EL (cell line): ENCODE data around the gene DOP1B.
A peak's percentile ranks its signal among the peaks of the same experiment; 100 is the strongest.
"Not testable (repeated sequence)": the region's sequence is repeated elsewhere in the genome, so short reads cannot be mapped to it uniquely, and the experiment has no call there.

Experiments used
- DNase-seq: peaks from one replicate; pipeline ENCODE4 v3.0.0-alpha.2; 2016

Gene DOP1B, protein sequence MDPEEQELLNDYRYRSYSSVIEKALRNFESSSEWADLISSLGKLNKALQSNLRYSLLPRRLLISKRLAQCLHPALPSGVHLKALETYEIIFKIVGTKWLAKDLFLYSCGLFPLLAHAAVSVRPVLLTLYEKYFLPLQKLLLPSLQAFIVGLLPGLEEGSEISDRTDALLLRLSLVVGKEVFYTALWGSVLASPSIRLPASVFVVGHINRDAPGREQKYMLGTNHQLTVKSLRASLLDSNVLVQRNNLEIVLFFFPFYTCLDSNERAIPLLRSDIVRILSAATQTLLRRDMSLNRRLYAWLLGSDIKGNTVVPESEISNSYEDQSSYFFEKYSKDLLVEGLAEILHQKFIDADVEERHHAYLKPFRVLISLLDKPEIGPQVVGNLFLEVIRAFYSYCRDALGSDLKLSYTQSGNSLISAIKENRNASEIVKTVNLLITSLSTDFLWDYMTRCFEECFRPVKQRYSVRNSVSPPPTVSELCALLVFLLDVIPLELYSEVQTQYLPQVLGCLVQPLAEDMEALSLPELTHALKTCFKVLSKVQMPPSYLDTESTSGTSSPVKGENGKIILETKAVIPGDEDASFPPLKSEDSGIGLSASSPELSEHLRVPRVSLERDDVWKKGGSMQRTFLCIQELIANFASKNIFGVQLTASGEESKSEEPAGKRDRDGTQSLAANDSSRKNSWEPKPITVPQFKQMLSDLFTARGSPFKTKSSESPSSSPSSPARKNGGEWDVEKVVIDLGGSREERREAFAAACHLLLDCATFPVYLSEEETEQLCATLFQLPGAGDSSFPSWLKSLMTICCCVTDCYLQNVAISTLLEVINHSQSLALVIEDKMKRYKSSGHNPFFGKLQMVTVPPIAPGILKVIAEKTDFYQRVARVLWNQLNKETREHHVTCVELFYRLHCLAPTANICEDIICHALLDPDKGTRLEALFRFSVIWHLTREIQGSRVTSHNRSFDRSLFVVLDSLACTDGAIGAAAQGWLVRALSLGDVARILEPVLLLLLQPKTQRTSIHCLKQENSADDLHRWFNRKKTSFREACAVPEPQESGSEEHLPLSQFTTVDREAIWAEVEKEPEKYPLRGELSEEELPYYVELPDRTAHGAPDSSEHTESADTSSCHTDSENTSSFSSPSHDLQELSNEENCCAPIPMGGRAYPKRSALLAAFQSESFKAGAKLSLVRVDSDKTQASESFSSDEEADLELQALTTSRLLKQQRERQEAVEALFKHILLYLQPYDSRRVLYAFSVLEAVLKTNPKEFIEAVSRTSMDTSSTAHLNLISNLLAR (N-terminal part only)

GRCh38 chr21:36156815-36157670, at the start of gene DOP1B:
Gene DOP1B (plus strand): TSS chr21:36156824. CDS start chr21:36164734, 7,910 bp downstream.
- DNase-seq = peak; percentile 10

DNA sequence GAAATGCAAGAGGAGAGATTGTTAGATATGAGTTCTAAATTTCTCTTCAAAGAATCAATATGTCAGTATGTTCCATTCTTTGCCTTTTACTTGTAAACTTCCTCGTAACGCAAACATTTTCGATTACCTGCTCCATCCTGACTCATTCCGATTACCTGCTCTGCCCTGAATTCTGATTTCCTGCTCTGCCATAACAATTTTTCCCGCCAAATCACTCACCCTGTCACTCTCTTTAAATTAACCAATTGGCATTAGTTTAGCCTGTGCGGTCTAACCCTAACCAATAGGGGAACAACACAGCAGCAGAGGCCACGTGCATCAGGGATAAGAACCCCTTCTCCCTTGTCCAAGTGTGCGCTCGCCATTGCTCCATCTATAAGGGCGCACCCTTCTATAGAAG, 46.8 kb upstream of the DOP1B start:
- DNase-seq = no peak

DNA sequence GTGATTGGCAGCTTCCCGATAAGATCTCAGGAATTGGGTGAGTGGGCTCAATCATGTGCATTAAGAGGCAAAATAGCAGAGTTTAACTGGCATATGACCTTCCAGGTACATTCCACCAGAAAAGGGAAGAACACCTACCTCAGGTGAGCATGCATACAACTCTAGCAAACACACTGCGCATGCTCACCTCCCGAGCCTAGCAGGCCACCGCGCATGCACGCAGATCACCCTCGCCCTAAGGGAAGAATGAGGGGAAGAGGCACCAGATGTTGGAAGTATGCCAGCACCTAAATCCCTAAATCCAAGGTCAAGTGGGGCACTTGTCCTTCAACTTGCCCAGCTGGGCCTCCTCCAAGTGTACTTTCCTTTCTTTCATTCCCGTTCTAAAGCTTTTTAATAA, 45.4 kb upstream of the DOP1B start:
- no peak for DNase-seq

GRCh38 chr21:36113647-36114428, 42.8 kb upstream of the DOP1B start:
- DNase-seq = no peak

DNA sequence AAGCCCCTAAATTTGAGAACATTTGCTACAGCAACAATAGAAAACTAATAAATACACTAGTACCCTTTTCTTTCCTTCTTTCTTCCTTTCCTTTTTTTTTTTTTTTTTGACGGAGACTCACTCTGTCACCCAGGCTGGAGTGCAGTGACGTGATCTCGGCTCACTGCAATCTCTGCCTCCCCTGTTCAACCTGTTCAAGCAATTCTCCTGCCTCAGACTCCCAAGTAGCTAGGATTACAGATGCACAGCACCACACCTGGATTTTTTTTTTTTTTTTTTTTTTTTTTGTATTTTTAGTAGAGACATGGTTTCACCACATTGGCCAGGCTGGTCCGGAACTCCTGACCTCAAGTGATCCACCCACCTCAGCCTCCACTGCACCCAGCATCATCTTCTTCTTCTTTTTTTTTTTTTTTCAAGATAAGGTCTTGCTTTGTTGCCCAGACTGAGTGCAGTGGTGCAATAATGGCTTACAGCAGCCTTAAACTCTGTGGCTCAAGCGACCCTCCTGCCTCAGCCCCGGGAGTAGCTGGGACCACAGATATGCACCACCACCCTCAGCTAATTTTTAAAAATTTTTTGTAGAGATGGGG, 41.4 kb upstream of the DOP1B start:
- DNase-seq = no peak

DNA sequence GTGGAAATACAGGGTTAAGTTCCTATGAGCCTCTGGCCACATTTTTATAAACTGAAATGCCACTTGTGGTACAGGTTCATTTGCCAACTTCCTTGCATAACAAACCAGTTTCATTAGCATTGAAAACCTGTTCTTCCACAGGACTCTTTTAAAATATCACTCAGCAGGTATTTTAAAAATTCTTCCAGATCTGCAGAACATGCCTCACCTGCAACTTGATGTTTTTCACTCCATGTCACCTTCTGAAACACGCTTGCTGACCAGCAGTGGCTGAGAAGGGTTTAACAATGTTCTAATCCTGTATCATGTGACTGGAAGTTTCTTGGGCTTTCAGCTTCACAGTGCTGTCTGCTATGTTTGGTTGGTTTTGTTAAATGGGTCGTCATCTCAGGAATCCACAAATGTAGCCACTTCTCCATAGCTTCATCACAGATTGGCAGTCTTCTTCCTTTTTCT, 39.3 kb upstream of the DOP1B start:
- no peak for DNase-seq

DNA sequence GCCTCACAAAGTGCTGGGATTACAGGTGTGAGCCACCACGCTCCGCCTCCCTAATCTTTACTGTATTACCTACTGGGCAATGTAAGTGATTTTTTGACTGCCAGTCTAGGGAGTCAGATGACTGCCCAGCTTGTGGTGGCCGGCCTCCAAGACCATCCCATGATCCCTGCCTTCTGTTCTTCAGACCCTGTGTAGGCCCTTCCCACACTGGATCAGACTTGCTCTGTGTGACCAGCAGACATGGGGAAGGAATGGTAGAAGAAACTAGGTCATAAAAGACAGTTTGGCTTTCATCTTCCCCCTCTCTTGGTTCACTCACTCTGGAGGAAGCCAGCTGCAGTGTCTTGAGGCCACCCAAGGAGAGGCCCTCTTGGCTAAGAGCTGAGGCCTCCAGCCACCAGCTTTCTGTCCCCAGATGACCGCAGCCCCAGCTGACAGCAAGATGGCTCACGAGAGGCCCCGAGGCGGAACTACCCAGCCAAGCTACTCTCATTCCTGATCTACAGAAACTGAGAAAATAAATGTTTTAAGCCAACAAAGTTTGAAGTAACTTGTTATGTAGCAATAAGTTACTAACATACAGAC, 36.2 kb upstream of the DOP1B start:
- no peak for DNase-seq

- DNase-seq = no peak
Observed at GRCh38 chr21:36122977-36123376, 33.6 kb upstream of the DOP1B start.

DNA sequence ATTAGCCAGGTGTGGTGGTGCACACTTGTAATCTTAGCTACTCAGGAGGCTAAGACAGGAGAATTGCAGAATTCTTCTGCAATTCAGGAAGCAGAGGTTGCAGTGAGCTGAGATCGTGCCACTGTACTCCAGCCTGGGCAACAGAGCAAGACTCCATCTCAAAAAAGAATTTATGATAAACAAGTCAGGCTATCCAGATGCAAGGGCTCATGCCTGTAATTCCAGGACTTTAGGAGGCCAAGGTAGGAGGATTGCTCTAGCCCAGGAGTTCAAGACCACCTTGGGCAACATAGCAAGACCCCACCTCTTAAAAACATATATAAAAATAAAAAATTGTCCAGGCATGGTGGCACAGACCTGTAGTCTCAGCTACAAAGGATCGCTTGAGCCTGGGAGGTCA, 32.2 kb upstream of the DOP1B start:
- no peak for DNase-seq

DNA sequence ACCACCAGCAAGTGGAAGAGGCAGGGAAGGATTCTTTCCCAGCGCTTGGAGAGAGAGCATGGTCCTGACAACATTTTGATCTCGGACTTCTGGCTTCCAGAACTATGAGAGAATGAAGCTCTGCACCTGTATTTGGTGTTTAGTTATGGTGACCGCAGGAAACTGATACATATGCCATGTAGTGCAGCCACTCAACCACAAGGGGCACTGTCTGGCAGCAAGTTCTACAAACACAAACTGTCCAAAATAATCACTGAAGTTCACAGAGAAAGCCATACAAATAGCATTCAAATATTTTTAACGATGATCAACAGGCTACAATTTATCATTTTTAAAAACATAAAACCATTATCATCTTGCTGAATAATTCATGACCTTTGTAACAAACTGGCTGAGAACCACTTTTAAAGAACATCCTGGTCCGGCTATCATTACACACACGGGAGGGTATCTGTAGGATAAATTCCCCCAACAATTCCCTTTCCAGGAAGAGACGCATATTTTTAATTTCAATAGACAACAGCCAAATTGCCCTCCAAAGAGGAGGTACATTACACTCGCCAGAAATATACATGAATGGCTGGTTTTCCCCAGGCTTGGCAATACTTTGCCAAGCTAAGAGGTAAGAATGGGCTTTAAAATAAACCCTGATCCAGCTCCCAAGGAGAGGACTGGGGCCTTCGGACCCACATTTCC, 31.0 kb upstream of the DOP1B start:
- DNase-seq = peak; percentile 49

DNA sequence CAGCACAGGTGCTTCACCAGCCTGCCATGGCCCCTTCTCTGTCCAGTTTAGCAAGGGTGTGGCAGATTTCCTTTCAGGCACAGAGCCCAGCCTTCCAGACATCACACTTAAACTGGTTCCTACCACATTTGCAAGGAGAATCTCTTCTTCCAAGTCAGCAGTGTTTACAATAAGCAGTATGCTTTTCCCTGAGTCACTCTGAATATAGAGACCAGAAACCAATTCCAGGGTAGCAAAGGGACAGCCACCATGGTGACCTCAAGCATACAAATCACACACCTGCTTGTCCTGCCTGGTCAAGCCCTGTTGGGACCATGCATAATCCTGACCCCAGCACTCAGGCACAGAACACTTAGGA, 30.4 kb upstream of the DOP1B start:
- DNase-seq = no peak

DNA sequence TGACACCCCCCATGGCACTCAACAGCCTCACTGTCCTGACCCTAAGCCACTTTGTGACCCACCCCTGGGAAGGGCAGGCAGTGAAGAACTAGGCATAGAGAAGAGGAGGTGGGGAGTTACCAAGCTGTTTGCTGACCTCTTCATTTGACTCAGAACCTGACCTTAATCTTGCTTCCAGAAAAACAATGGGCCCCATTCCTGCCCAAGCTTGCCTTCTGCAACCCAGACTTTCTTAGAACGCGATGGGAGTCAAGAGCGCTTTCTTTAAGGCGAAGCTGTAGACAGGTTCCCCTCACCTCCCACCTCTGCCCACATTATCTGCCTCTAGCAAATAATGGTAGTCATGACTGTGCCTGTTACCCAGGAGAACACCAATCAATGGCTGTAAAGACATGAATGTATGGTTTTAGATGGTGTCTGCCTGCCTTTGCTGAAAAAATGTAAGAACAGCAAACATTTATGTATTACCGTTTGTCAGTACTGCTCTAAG, 30.0 kb upstream of the DOP1B start:
- DNase-seq = no peak

DNA sequence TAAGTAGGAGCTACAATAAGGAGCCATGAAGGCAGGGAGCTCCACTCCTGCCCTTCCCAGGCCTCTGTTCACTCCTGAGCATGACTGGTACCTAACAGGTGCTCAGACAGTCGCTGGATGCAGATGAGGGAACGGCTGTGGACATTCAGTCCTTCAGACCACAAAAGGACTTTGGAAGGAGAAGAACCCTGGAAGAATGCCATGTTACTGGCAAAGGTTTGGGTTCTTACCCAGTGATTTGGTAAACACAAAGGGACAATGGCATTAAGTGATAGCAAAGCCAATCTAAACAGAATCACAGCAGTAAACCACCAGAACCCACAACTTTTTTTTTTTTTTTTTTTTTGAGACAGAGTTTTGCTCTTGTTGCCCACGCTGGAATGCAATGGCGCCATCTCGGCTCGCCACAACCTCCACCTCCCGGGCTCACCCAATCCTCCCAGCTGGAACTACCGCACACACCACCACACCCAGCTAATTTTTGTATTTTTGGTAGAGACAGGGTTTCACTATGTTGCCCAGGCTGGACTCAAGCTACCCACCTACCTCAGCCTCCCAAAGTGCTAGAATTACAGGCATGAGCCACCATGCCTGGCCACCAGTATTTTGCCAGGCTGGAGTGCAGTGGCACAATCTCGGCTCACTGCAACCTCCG, 29.2 kb upstream of the DOP1B start:
- no peak for DNase-seq

GRCh38 chr21:36127977-36128376, 28.6 kb upstream of the DOP1B start:
- DNase-seq = no peak

DNA sequence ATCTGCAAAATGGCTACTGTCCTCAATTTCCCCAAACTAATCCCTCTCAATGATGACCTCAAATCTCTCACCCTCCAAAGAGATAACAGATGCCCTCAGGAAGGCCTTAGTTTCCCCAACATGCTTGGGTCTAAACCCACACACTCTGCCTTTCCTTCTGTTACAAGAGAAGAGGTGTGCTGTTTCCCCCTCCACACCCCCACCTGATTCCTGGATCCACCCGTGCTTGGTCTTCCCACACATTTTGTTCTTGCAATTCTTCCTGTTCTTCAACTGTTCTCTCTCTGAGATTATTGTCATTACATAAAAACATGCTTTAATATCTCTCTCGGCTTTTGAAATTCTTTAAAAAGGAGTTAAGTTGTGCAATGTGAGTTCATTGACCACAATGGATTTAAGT, 27.4 kb upstream of the DOP1B start:
- no peak for DNase-seq

- not testable (repeated sequence) for DNase-seq
Observed at GRCh38 chr21:36130414-36130762, 26.2 kb upstream of the DOP1B start.

GRCh38 chr21:36130839-36131238, 25.8 kb upstream of the DOP1B start:
- not testable (repeated sequence) for DNase-seq

DNA sequence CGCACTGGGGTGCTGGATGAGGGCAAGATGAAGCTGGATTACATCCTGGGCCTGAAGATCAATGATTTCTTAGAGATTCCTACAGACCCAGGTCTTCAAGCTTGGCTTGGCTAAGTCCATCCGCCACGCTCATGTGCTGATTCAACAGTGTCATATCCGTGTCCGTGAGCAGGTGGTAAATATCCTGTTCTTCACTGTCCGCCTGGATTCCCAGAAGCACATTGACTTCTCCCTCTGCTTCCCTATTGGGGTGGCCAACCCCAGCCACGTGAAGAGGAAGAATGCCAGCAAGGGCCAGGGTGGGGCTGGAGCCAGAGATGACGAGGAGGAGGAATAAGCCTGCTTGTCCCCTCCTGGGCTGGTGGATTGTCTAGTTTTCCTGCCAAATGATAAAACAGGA, 23.9 kb upstream of the DOP1B start:
- no peak for DNase-seq

GRCh38 chr21:36134803-36135390, 21.7 kb upstream of the DOP1B start, which contains the start of gene CBR3:
Gene CBR3 (plus strand): TSS chr21:36135079. CDS start chr21:36135193, 114 bp downstream.
- peak; percentile 75 for DNase-seq
